Esophagus (tissue), 2 donors: Measurements from ENCODE around the gene DNAH3. TPM values are rescaled to one million over a fixed set of nuclear protein-coding genes. Genes with fewer than 3 reads are reported as not detected.
"Not testable (repeated sequence)": the region's sequence is repeated elsewhere in the genome, so short reads cannot be mapped to it uniquely, and the experiment has no call there.

Experiments used
- H3K27ac ChIP-seq, 2 donors: one replicate each; pipeline ENCODE4 v1.5.1; 2013; ENCODE audit warnings: low read depth in 2 of 2, mild to moderate bottlenecking in 2 of 2, inconsistent platforms in 1 of 2, low read length in 1 of 2, moderate library complexity in 1 of 2
- H3K27me3 ChIP-seq, 2 donors: one replicate each; pipeline ENCODE4 v1.6.1; 2013; ENCODE audit warnings: low read length in 2 of 2, control low read depth in 1 of 2, mild to moderate bottlenecking in 1 of 2; ENCODE audit not compliant: insufficient read depth in 2 of 2, control insufficient read depth in 1 of 2
- H3K36me3 ChIP-seq, 2 donors: one replicate each; pipeline ENCODE4 v1.6.1; 2013; ENCODE audit warnings: low read length in 1 of 2; ENCODE audit not compliant: control insufficient read depth in 2 of 2, insufficient read depth in 2 of 2
- H3K4me1 ChIP-seq, 2 donors: one replicate each; pipeline ENCODE4 v1.6.1; 2013; ENCODE audit warnings: low read length in 1 of 2; ENCODE audit not compliant: control insufficient read depth in 2 of 2, insufficient read depth in 2 of 2
- H3K4me3 ChIP-seq, 2 donors: one replicate each; pipeline ENCODE4 v1.5.1; 2013; ENCODE audit warnings: low read length in 2 of 2, mild to moderate bottlenecking in 2 of 2, low read depth in 1 of 2, moderate library complexity in 1 of 2
- H3K9me3 ChIP-seq, 2 donors: one replicate each; pipeline ENCODE4 v1.6.1; 2013; ENCODE audit warnings: mild to moderate bottlenecking in 2 of 2, low read depth in 1 of 2, low read length in 1 of 2, moderate library complexity in 1 of 2; ENCODE audit not compliant: control insufficient read depth in 2 of 2, insufficient read depth in 1 of 2
- WGBS, 2 donors: extraction: QIAGEN DNeasy Blood & Tissue Kit; methylation state at CpG; one replicate each; pipeline ENCODE4 v1.1.7; 2013; 5-methylcytosine and 5-hydroxymethylcytosine counted together
- polyA plus RNA-seq, 2 donors: library from polyadenylated mRNA; stranded (reverse); fragments of 200-250 nt; gene quantifications; one replicate each; pipeline ENCODE4 v1.2.3, GENCODE V29; 2013
- donor health status: healthy with polysubstance abuse.
- donor health status: Bipolar disorder and iron deficiency.

The DNAH3 gene
- polyA plus RNA-seq, 2 donors, result 0.07 to 0.18 TPM

DNA sequence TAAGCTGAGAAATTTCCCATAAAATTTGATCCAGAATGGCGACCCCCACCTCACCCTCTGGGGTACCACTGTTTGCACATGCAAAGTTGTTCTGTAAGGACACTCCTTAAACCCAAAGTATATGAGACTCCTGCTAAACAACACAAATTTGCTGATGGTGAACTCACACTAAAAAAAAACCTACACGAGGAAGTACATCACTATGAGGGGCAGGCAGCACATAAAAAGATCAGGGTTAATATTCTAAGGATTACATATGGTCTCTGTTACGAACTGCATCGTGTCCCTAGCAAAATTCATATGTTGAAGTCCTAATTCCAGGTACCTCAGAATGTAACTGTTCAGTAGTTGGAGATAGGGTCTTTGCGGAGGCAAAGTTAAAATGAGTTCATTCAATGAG, 189.7 kb downstream of the DNAH3 start:
- Histone ChIP-seq H3K4me3 (no peak overlapping the region), H3K36me3 (no peaks in the 10 kb centered on the region), H3K27me3 (no peaks in the 10 kb centered on the region), H3K4me1 (no peaks in the 10 kb centered on the region), H3K9me3 (no peaks in the 10 kb centered on the region), H3K27ac (no peak overlapping the region)
- WGBS, 2 donors, result 82 to 84% methylated on average over 5 of the region's 5 CpGs

DNA sequence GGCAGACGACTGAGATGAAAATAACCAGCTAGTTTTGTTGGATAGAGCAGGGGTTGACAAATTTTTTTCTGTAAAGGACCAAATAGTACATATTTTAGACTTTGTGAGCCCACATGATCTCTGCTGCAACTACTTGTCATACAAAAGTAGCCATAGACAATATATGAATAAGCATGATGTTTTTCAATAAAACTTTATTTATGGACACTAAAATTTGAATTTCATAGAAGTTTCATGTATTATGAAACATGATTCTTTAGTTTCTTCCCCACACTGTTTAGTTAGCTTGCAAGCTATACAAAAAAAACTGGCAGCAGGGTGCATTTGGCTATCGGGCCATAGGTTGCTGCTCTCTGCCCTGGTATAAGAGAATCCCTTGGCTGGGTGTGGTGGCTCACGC, 193.5 kb downstream of the DNAH3 start:
- no peaks in the 10 kb centered on the region for H3K27me3 ChIP-seq
- H3K4me1 ChIP-seq, result no peaks in the 10 kb centered on the region
- WGBS, 2 donors, result 75 to 80% methylated on average over 3 of the region's 3 CpGs
- no peak overlapping the region for H3K27ac ChIP-seq
- H3K4me3 ChIP-seq, result no peak overlapping the region
- no peaks in the 10 kb centered on the region for H3K36me3 ChIP-seq
- no peaks in the 10 kb centered on the region for H3K9me3 ChIP-seq

DNA sequence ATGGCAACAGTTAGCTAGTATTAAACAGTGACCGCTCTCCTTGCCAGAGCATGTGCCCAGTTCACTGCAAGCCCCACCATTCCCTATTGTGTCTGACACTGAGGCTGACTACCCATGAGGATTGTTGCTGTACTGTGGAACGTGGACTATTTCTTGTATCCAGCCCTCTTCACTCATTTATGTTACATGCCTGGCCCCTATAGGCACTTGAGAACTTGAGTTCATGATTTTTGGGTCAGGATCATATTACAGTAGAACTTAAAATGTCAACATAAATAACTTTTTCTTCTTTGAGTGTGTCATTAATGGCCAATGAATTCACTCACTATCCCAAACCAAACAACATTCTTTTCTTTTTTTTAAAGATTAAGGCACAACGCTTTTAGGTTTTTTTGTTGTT, 194.3 kb downstream of the DNAH3 start:
- Histone ChIP-seq H3K4me3 (no peak overlapping the region), H3K9me3 (no peaks in the 10 kb centered on the region), H3K36me3 (no peaks in the 10 kb centered on the region), H3K27ac (no peak overlapping the region), H3K4me1 (no peaks in the 10 kb centered on the region), H3K27me3 (no peaks in the 10 kb centered on the region)
- WGBS, 2 donors, result 67 to 71% methylated on average over 3 of the region's 3 CpGs

DNA sequence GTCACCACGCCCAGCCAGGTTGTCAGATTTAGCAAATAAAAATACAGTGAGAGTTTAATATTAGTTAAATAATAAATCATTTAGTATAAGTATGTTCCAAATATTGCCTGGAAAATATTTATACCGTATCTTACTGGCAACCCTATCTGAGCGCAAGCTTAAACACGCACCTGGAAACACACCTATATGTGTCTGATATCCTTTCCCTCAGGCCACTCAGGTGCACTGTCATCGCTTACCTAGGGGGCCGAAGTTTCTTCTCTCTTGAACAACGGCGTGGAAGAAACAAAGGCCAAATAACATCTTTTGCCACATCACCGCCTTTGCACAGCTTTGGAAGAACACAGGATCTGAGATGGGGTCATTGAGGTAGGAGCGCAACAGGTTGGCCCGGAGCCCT, 196.1 kb downstream of the DNAH3 start:
- 68 to 75% methylated on average over 11 of the region's 11 CpGs for WGBS, 2 donors
- Histone ChIP-seq H3K27me3 (no peaks in the 10 kb centered on the region), H3K9me3 (no peaks in the 10 kb centered on the region), H3K4me1 (no peaks in the 10 kb centered on the region), H3K27ac (no peak overlapping the region), H3K4me3 (no peak overlapping the region), H3K36me3 (no peaks in the 10 kb centered on the region)

DNA sequence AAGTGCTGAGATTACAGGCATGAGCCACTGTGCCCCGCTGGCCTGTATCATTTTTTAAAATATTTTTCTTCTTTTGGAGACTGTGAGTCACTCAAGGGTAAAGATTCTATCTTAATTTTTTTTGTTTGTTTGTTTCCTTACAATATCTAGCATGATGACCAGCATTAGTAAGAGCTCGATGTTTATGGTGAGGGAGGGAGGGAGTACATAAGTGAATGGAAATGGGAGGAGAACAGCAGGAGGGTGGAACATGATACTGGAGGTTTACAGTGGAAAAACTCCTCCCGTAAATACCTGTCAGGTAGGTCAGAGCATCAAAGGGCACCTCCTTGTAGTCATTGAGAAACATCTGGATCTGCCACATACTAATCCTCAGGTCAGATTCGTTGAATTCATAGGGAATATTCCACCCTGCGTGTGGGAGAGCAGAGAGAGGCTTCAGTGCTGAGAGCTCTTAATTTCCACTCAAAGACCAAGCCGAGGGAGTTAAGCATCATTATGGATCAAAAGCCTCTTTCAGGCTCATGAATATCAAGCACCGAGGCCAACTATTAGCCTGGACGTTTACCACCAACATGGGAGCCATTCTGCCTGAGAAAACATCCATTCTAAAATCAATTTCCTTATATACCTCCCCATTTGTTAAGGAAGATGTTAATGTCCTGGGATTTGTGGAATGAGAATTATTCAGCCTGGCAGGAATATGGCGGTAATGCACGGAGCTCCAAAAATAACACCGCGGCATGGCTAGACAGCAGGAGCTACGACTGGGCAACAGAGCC, 198.3 kb downstream of the DNAH3 start:
- WGBS, 2 donors, result 77 to 80% methylated on average over 13 of the region's 13 CpGs

DNA sequence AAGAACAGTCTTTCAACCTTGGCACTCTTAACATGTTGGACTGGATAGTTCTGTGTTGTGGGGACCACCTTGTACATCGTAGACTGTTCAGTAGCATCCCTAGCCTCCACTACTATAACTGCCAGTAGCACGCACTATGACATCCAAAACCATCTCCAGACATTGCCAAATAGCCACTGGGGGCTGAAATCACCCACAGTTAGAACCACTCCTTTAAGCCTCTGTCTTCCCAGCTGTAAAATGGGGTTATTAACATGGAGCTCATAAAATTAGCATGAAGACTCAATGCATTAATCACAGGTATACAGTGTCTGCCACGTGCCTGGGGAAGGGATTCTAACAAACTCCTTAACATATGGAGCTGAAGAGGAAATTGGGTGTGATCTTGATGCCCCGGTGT, 200.4 kb downstream of the DNAH3 start:
- Histone ChIP-seq H3K27ac (no peak overlapping the region), H3K36me3 (no peaks in the 10 kb centered on the region), H3K9me3 (no peaks in the 10 kb centered on the region), H3K4me3 (no peak overlapping the region), H3K4me1 (no peaks in the 10 kb centered on the region), H3K27me3 (no peaks in the 10 kb centered on the region)
- 83 to 88% methylated on average over 4 of the region's 4 CpGs for WGBS, 2 donors

More for the DNA sequence above, 198.3 kb downstream of the DNAH3 start:
- H3K9me3 ChIP-seq, result no peaks in the 10 kb centered on the region
- no peak overlapping the region for H3K27ac ChIP-seq
- H3K27me3 ChIP-seq, result no peaks in the 10 kb centered on the region
- no peak overlapping the region for H3K4me3 ChIP-seq
- H3K4me1 ChIP-seq, result no peaks in the 10 kb centered on the region
- H3K36me3 ChIP-seq, result no peaks in the 10 kb centered on the region

DNA sequence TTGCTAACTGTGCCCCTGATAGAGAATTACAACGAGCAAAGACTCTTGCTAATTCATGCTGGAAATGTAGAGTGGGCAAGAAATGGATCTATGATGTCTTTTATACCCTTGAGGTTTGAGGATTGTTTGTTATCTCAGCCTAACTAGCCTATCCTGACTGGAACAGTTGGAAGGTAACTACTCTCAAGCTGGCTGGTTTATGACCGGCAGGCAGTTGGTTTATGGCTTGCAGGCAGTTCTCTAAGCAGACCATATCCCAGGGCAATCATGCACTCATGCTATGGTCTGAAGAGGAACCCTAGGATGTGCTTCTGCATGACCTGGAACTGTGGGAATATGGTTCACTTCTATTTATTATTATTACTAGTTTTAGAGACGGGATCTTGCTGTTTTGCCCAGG, 201.0 kb downstream of the DNAH3 start:
- Histone ChIP-seq H3K9me3 (no peaks in the 10 kb centered on the region), H3K27ac (no peak overlapping the region), H3K4me3 (no peak overlapping the region), H3K4me1 (no peaks in the 10 kb centered on the region), H3K27me3 (no peaks in the 10 kb centered on the region), H3K36me3 (no peaks in the 10 kb centered on the region)
- WGBS, 2 donors, result 84% methylated on average over 3 of the region's 3 CpGs

DNA sequence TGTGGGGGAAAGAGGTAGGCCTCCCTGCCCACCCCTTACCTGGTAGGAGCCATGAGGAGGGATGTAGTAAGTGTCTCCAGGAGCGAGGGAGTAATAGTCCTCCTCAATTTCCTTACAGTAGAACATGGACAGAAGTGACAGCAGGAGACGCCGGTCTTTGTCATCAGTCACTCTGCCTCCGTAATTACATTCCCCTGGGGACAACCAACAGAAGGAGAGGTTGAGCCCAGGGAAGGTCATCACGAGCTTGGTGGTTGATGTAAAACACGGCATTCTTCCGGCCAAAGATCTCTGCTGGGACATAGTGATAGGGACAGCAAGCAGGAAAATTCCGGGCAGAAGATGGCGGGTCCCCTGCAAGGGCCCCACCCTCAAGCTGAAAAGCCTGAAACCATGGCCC, 202.2 kb downstream of the DNAH3 start:
- no peaks in the 10 kb centered on the region for H3K9me3 ChIP-seq
- H3K4me3 ChIP-seq, result no peak overlapping the region
- 83 to 90% methylated on average over 9 of the region's 9 CpGs for WGBS, 2 donors
- H3K27me3 ChIP-seq, result no peaks in the 10 kb centered on the region
- H3K36me3 ChIP-seq, result no peaks in the 10 kb centered on the region
- H3K4me1 ChIP-seq, result no peaks in the 10 kb centered on the region
- H3K27ac ChIP-seq, result no peak overlapping the region

DNA sequence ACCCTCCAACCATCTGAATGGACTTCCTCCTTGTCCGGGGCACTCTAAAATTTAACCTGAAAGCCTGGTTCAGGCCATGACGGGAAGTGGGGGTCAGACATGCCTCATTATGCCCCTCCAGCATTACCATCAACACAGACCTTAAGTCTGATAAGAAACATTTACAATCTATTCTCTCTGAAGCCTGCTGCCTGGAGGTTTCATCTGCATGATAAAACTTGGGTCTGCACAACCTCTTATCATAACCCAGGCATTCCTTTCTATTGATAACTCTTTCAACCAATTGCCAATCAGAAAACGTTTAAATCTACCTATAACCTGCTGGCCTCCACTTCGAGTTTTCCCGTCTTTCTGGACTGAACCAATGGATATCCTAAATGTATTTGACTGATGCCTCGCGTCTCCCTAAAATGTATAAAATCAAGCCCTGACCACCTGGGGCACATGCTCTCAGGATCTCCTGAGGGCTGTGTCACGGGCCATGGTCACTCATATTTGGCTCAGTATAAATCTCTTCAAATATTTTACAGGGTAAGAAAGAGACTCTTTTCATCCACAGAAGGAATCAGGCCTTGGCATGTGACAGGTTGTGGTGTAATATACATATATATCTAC, 204.5 kb downstream of the DNAH3 start:
- Histone ChIP-seq H3K4me3 (no peak overlapping the region), H3K36me3 (no peaks in the 10 kb centered on the region), H3K9me3 (no peaks in the 10 kb centered on the region), H3K4me1 (no peaks in the 10 kb centered on the region), H3K27me3 (no peaks in the 10 kb centered on the region), H3K27ac (no peak overlapping the region)
- WGBS, 2 donors, result 85 to 86% methylated on average over 8 of the region's 8 CpGs

DNA sequence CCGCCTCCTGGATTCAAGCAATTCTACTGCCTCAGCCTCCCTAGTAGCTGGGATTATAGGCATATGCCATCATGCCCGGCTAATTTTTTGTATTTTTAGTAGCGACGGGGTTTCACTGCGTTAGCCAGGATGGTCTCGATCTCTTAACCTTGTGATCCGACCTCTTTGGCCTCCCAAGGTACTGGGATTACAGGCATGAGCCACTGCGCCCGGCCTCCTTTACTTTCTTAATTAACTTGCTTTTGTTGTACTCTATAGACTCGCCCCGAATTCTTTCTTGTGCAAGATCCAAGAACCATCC, 205.1 kb downstream of the DNAH3 start:
- WGBS, 2 donors, result 96% methylated on average over 11 of the region's 11 CpGs
- H3K4me1 ChIP-seq, H3K36me3 ChIP-seq, H3K9me3 ChIP-seq, H3K27me3 ChIP-seq, H3K4me3 ChIP-seq, H3K27ac ChIP-seq: not testable (repeated sequence)
